ENCODE measurements around the gene SWAP70. TPM values are rescaled to one million over a fixed set of nuclear protein-coding genes. Genes with fewer than 3 reads are reported as not detected.
A peak's percentile ranks its signal among the peaks of the same experiment; 100 is the strongest.

The SWAP70 gene
- total RNA-seq, 1 experiment from 2014 or later: 13.0 TPM

GRCh38 chr11:9758637-9759518 is 95.0 kb downstream of the SWAP70 start:
- Mint-ChIP-seq H3K36me3 (ENCODE audit: insufficient read depth, unreplicated experiment) (peaks cover 11% of the 10 kb centered on the region), H3K9me3 (ENCODE audit: unreplicated experiment) (no peaks in the 10 kb centered on the region), H3K27me3 (ENCODE audit: insufficient read depth, unreplicated experiment) (no peaks in the 10 kb centered on the region), H3K4me1 (ENCODE audit: insufficient read depth, unreplicated experiment) (peaks cover 62% of the 10 kb centered on the region), H3K27ac (ENCODE audit: low read depth, unreplicated experiment) (peak overlapping the region; percentile 83), H3K4me3 (ENCODE audit: unreplicated experiment) (peak overlapping the region; percentile 70)
- BruUV-seq (replicated peaks): TSS peak; percentile 84
- TF ChIP-seq CTCF (IDR thresholded peaks at IDR 0.05; ENCODE audit: unreplicated experiment): no peak
- ChIA-PET POLR2A (interaction anchor here (0.6 to 4.2 kb wide), 45 partner anchors 9 to 992 kb away, joined by 3 to 81 read pairs (median 4); partner anchors contain the start of genes ADM, CTR9, RNF141 and WEE1), CTCF (interaction anchor here (0.6 to 3.7 kb wide), 45 partner anchors 9 to 566 kb away, joined by 3 to 47 read pairs (median 4); partner anchors contain the start of gene ADM)
- peak; percentile 74 for DNase-seq (ENCODE audit: unreplicated experiment)
- intact Hi-C loops (cut with micrococcal nuclease): loop anchor here (1.0 to 10.0 kb wide), 7 partner anchors 103 to 978 kb away; no protein-coding TSS in a partner anchor

GRCh38 chr11:9759519-9760192 is 95.8 kb downstream of the SWAP70 start:
- Mint-ChIP-seq H3K27me3 (ENCODE audit: insufficient read depth, unreplicated experiment) (no peaks in the 10 kb centered on the region), H3K27ac (ENCODE audit: low read depth, unreplicated experiment) (peak overlapping the region; percentile 83), H3K4me1 (ENCODE audit: insufficient read depth, unreplicated experiment) (peaks cover 55% of the 10 kb centered on the region), H3K36me3 (ENCODE audit: insufficient read depth, unreplicated experiment) (peaks cover 11% of the 10 kb centered on the region), H3K9me3 (ENCODE audit: unreplicated experiment) (no peaks in the 10 kb centered on the region), H3K4me3 (ENCODE audit: unreplicated experiment) (peak overlapping the region; percentile 70)
- peak; percentile 99 for DNase-seq (ENCODE audit: unreplicated experiment)
- CTCF ChIA-PET: interaction anchor here (0.6 to 3.7 kb wide), 23 partner anchors 8 to 564 kb away, joined by 3 to 47 read pairs (median 6); partner anchors contain the start of gene ADM
- intact Hi-C loops (cut with micrococcal nuclease): loop anchor here (1.0 to 10.0 kb wide), 5 partner anchors 103 to 977 kb away; no protein-coding TSS in a partner anchor
- POLR2A ChIA-PET: interaction anchor here (0.6 to 4.2 kb wide), 35 partner anchors 9 to 781 kb away, joined by 3 to 81 read pairs (median 4); partner anchors contain the start of genes ADM, RNF141, WEE1 and ZNF143
- TF ChIP-seq CTCF (IDR thresholded peaks at IDR 0.05; ENCODE audit: unreplicated experiment): no peak
- no TSS peak for BruUV-seq (replicated peaks)

GRCh38 chr11:9760193-9760575 is 96.3 kb downstream of the SWAP70 start:
- H3K27ac Mint-ChIP-seq (ENCODE audit: low read depth, unreplicated experiment): peak overlapping the region; percentile 83
- no TSS peak for BruUV-seq (replicated peaks)
- CTCF ChIA-PET: interaction anchor here (0.5 to 3.7 kb wide), 13 partner anchors 40 to 564 kb away, joined by 3 to 47 read pairs (median 6); partner anchors contain the start of gene ADM
- no peak overlapping the region for H3K4me3 Mint-ChIP-seq (ENCODE audit: unreplicated experiment)
- H3K36me3 Mint-ChIP-seq (ENCODE audit: insufficient read depth, unreplicated experiment): peaks cover 11% of the 10 kb centered on the region
- intact Hi-C loops (cut with micrococcal nuclease): no loop called here
- no peaks in the 10 kb centered on the region for H3K9me3 Mint-ChIP-seq (ENCODE audit: unreplicated experiment)
- peaks cover 58% of the 10 kb centered on the region for H3K4me1 Mint-ChIP-seq (ENCODE audit: insufficient read depth, unreplicated experiment)
- TF ChIP-seq CTCF (IDR thresholded peaks at IDR 0.05; ENCODE audit: unreplicated experiment): no peak
- POLR2A ChIA-PET: interaction anchor here (0.9 to 4.2 kb wide), 26 partner anchors 9 to 781 kb away, joined by 3 to 81 read pairs (median 5); partner anchors contain the start of genes ADM, RNF141, WEE1 and ZNF143
- DNase-seq (ENCODE audit: unreplicated experiment): peak; percentile 55
- no peaks in the 10 kb centered on the region for H3K27me3 Mint-ChIP-seq (ENCODE audit: insufficient read depth, unreplicated experiment)
